Stromal cell of bone marrow (primary cell): Measurements from ENCODE around the gene IDH1.
A peak's percentile ranks its signal among the peaks of the same experiment; 100 is the strongest.
"Not testable (repeated sequence)": the region's sequence is repeated elsewhere in the genome, so short reads cannot be mapped to it uniquely, and the experiment has no call there.

ENCODE experiments used
- DNase-seq: peaks from one replicate; pipeline ENCODE4 v3.0.0-alpha.2; 2012; ENCODE audit warnings: low read depth

The IDH1 gene

GRCh38 chr2:208256849-208257813, 2.3 kb upstream of the IDH1 start:
- DNase-seq = not testable (repeated sequence)

DNA sequence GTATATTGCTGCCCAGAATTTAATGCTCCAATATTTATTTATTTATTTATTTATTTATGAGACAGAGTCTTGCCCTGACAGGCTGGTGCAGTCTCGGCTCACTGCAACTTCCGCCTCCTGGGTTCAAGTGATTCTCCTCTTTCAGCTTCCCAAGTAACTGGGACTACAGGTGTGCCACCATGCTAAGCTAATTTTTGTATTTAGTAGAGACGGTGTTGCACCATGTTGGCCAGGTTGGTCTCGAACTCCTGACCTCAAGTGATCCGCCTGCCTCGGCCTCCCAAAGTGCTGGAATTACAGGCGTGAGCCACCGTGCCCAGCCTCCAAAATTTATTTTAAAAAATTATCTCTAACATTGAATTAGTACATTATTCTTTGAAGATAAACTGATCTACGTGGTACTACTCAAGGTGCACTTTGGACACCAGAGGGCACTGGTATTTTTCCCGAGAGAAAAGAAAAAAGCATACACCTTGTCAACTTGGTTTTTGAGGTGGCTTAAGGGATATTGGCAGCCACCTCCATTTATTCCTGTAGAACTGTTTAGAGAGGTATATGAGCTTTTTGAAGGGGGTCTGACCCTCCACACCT, 1.4 kb upstream of the IDH1 start:
- no peak for DNase-seq

DNA sequence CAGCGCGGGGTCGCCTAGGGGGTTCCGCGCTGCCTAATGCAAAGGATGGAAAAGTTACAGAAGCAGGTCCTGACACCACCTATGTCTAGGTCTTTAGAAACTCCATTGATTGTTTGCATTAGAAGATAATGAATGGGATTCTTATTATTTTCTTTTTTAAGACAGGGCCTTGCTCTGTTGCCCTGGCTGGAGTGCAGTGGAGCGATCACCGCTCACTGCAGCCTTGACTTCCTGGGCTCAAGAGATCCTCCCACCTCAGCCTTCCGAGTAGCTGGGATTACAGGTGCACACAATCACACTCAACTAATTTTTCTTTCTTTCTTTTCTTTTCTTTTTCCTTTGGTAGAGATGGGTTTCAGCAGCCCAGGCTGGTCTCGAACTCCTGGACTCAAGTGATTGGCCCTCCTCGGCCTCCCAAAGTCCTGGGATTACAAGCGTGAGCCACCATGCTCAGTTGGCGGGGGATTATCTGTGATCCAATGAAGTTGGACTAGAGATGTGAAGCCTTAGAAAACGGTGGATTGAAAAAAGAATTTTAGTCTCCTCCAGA, 761 bp upstream of the IDH1 start:
- no peak for DNase-seq

DNA sequence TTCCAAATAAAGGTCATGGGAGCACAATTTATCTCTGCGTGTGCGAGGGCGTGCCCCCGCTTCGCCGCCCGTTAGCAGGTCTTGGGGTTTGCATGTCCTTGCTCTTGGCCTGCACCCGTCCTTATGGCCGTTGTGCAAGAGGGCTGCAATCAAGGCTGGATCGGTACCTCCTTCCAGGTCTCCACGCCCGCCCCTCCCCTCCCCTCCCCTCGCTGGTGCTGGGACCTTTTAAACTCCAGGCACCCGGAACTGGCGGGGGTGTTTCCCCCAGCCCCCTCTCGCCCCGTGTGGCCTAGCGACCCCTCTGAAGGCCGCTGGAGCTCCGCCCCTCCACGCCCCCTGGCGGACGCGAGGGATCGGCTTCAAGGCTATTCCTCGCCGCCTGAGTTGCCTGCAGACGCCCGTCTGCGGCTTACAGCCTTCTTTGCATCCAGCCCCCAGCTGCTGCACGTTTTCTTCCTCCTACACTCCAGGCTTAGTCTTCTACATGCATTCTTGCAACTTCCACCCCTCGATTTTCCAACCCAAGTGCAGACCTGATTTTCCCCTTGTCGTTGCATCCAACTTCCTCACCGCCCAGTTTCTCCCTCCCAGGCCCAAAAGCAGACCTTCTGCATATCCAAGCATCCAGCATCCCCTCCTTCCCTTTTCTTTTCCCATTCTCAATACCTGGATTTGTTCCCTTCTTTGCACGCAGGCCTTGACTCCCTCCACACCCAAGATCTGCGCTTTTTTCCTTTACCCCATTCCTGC, 577 bp downstream of the IDH1 start:
- DNase-seq = peak; percentile 53

DNA sequence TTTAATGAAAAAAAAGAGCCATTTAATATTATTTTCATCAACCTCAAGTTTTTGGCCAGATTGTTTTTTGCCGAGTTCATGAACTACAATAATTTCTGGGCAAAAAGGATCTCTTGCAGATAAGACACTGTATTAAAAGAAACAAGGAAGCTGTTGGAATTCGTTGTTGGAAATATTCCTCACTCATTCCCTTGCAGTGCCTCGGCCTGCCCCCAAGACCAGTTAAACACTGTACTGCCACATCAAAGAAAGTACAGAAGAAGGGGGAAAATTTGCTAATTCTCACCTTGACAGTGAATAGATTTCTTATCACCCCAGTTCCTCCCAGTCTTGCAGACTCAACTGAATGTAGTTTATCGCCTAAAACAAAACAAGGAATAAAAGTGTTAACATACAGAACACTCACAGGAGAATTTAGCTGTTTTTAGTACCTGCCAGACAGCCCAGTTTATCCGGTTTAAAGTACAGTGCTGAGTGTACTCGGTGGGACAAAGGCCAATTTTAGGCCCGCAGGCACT, 1.2 kb downstream of the IDH1 start:
- no peak for DNase-seq

DNA sequence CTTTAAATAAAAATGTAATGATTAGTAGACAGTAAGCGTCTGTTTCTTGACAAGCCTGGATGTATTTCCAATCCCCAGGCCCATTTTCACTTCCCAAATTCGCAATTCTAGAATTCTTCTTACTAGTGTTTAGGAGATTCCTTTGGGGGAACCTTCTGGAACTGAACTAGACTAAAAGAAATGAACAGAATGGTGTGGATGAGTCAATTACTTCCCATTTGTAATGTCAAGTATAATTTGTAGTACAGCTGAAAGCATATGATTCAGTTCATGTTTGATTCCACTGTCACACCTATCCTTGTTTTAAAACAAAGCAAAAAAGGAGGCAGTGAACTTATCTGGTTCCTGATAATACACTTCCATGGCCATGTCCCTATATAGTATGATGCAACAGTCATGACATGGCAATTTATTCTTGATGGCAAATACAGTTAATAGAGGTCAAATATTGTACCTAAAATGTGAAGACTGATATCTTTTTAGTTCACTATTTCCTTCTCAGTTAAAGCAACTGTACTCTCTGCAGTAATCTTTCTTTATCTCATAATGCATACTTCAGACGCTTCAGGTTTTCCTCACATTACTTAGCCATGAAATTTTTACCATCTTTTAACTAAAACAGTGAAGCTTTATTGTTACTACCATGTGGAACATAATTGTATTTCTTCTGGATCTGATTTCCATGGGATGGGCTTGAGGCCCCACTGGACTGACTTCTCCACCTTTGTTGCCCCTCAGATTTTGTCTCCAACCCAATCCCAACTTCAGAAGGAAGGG, 2.0 kb downstream of the IDH1 start:
- no peak for DNase-seq

DNA sequence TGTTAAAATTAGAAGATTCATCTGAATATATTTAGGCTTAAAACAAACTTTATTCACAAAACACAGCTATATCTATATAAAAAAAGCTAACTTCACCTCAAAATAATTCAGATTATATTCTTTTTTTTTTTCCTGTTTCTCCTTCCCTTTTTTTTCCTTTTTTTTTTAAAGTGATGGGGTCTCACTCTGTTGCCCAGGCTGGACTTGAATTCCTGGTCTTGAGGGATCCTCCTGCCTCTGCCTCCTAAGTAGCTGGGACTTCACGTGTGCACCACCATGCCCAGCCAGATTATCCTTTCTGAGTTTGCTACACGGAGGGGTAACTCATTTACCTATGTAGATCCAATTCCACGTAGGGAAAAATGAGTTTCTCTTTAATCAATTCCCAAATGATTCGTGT, 3.8 kb downstream of the IDH1 start:
- no peak for DNase-seq

DNA sequence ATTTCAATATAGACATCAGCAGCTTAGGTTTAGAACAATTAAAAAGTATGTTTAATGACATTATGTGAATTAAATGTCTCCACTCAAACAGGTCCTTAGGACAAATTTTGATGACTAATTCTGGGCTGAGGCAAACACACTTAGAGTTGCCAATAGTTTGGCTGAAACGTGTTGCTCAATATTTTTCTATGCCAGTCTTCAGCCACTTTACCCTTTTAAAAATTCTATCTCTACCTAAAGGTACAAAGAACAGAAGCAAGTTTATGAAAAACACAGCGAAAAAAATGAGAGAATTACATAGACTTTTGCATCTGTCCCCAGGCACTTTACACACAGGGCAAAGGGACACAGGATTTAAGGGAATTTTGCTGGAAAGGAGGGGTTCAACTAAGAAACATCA, 4.5 kb downstream of the IDH1 start:
- peak; percentile 20 for DNase-seq

DNA sequence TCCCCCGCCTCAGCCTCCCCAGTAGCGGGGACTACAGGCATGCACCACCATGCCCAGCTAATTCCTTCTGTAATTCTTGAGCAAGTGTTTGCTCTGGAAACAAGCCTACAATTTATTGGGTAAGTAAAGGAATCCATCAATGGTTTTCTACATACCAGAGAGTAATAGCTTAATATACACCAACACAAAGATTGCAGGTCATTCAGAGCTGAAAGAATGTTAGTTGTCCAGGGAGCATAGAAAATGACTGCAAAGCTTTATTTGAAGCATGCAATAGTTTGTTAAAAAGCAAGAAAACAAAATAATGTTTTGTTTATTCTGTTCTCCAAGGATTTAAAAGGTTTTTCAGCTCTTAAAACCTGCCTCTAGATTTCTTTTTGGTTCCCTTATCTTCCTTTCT, 5.6 kb downstream of the IDH1 start:
- no peak for DNase-seq

DNA sequence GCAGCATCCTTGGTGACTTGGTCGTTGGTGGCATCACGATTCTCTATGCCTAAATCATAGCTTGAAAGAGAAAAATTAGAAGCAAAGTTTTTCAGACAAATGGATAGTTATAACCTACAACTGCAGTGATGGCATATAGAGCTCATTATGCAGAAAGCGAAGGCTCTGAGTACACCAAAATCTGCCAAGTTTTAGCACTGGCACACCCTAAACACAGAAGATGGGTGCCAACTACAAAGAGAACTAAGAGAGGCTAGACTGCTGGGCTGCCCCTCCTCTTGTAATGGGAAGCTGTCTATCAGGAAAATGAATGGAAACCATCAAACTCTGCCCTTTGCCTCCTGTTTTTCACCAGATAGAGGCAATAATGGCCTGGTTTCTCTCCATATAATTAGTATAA, 6.3 kb downstream of the IDH1 start:
- DNase-seq = no peak

GRCh38 chr2:208245746-208246145, 9.1 kb downstream of the IDH1 start:
- DNase-seq = no peak

DNA sequence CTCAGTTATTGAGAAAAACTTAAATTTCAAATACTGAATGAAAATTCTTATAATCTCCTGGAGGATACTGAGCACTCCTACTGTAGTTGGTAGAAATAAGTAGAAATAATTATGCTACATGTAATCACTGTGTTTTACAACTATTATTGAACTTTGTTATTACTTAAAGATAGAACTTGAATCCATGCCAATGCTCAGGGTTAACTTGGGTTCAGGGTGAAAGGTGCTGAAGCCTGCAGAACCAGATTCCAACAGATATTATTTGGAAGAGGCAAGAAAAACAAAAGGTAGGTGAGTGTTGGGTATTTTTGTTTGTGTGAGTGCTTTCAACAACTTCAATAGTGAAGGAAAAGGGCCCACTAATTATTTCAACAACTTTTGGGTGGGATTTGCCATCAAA, 10.4 kb downstream of the IDH1 start:
- no peak for DNase-seq

DNA sequence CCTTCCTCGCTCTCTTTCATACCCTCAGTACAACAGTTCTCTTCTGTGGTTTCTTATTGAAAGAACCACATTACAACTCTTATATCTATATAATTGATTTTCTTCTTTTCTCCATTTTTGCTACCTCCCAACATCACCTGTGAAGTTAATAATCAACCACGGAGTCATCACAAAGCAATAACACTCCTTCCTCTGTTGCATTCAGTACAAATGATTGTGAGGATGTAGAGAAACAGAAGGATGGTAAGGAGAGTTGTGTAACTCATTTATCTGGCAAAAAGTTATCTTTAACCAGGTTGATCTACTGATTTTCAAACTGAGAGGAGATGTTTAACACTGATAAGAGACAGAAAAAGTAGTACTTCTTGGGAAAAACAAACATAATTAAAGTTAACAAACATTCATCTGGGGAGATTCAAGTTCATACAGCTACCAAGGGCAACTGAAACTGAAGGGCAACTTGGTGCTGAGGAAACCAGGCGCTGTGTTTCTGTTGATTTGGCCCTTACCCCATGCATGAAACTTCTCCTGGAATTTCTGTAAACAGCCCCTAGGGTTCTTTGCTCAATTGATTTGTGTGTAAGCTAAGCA, 14.2 kb downstream of the IDH1 start:
- DNase-seq = no peak

- DNase-seq = no peak
Observed at GRCh38 chr2:208239770-208240493, 14.9 kb downstream of the IDH1 start.

GRCh38 chr2:208235860-208236259, 19.0 kb downstream of the IDH1 start:
- DNase-seq = no peak

DNA sequence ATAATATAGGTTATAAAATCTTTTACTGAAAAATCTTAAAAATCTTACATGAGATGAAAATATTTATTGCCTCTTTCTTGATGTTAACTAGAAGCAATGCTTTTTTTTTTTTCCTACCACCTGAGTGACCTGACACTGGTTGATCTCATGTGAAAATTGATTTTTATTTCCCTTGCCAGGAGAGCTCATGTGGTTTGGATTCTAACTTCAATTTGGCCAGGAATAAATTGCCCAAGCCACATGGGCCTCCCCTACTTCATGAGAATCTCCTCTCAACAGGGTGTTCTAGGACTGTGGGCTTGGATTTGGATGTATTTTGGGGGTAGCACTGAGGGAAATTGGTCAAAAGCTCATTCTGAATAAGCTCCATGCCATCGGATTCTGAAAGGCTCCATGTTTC, 20.1 kb downstream of the IDH1 start:
- no peak for DNase-seq

DNA sequence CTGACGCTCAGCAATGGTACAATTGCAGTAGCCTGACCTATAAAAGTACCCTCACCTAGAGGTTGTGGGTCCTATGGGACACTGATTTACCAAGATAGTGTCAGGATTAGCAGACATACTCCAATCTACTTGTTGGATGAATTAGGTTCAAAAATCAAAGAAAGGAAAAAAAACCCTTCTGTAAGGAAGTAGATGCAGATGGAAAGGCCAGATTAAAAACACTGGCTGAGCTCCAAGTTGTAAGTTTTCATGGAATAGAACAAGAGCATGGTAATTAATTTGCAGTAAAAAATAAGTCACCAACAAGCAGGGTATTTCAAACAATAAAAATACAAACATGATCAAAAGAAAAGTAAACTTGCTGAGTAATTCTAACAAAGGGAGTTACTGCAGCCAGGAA, 26.4 kb downstream of the IDH1 start:
- DNase-seq = no peak

DNA sequence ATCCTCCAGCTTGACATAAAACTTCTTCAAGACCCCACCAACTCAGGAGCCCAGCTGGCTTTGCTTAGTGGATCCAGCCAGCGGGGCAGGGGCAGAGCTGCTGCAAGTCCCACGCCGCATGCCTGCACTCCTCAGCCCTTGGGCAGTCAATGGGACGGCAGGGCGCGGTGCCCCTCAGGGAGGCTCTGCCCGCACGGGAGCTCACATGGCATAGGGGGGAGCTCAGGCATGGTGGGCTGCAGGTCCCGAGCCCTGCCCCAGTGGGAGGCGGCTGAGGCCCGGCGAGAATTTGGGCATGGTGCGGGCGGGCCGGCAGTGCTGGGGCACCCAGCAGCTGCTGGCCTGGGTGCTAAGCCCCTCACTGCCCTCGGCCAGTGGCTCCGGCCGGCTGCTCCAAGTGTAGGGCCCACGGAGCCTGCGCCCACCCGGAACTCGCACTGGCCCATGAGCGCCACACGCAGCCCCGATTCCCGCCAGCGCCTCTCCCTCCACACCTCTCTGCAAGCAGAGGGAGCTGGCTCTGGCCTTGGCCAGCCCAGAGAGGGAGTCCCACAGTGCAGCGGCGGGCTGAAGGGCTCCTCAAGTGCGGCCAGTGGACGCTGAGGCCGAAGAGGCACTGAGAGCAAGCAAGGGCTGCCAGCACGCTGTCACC, 27.2 kb downstream of the IDH1 start:
- DNase-seq = no peak

DNA sequence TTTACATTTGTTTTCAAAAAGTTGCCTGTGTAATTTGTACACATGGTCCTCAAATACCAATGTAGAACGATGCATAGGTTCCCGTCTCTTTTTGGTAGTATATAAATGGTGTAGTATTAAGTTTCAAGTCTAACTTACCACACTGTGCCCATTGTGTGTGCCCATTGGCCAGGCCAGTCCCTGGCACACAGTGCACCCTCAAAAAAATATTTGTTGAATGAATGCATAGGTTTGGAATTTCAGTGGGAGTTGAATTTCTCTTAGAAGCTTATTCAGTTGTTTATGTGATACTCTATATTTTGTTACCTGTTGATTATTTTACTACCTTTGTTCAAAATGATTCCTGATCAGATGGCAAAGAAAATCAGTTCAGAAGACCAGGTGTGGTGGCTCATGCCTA, 30.1 kb downstream of the IDH1 start:
- DNase-seq = no peak

- peak; percentile 36 for DNase-seq
Observed at GRCh38 chr2:208222351-208222750, 32.5 kb downstream of the IDH1 start.
